Measurements from ENCODE around the gene PLCL2. TPM values are rescaled to one million over a fixed set of nuclear protein-coding genes. Genes with fewer than 3 reads are reported as not detected.

Gene PLCL2
- total and polyA plus RNA-seq, 2 donors (not counting 1 experiment from before 2014, with no cell fraction given): 21.7 to 55.2 TPM

- H3K9ac ChIP-seq (ENCODE audit: low read length): peak overlapping the region; percentile 55
- POLR2A ChIA-PET: interaction anchor here (0.6 to 2.5 kb wide), 3 partner anchors 13 to 179 kb away, joined by 3 to 22 read pairs (median 3); partner anchors contain the start of gene PLCL2
- H3K27me3 Mint-ChIP-seq: no peaks in the 10 kb centered on the region
- H3K9me3 ChIP-seq (ENCODE audit: control extremely low read depth in 1 of 3, control insufficient read depth in 2 of 3, insufficient read depth in 1 of 3, low read length in 2 of 3): no peaks in the 10 kb centered on the region
- H3K4me3 ChIP-seq (ENCODE audit: control extremely low read depth in 1 of 5, extremely low read depth in 1 of 5, insufficient read depth in 1 of 5, low read depth in 2 of 5, low read length in 4 of 5): peak overlapping the region in 4 of 5 experiments; percentile 12 to 50 (median 36)
- H4K20me1 ChIP-seq (ENCODE audit: control insufficient read depth, insufficient read depth, low read length, poor library complexity, severe bottlenecking): no peaks in the 10 kb centered on the region
- intact Hi-C loops (cut with micrococcal nuclease): loop anchor here (1.0 kb wide), 3 partner anchors 13 to 42 kb away; partner anchors contain the start of gene PLCL2
- H3K4me3 Mint-ChIP-seq: peak overlapping the region; percentile 65
- H3K27ac ChIP-seq (ENCODE audit: low read length in 2 of 2): peak overlapping the region; percentile 93 to 97
- H3K4me2 ChIP-seq (replicated peaks; ENCODE audit: low read depth, low read length, poor library complexity, severe bottlenecking): peak overlapping the region; percentile 76
- DNase-seq (peak; percentile 90), ATAC-seq (ENCODE audit: low read depth) (peak; percentile 89)
- WGBS (ENCODE audit: insufficient coverage): 21% methylated on average over 15 of the region's 16 CpGs
- CTCF ChIA-PET: interaction anchor here (0.7 to 3.1 kb wide), 10 partner anchors 9 to 390 kb away, joined by 3 to 27 read pairs (median 4); partner anchors contain the start of gene PLCL2
- H3K27me3 ChIP-seq (replicated peaks in 1 of 4; ENCODE audit: control extremely low read depth in 1 of 4, control insufficient read depth in 3 of 4, insufficient read depth in 4 of 4, low read length in 3 of 4): no peaks in the 10 kb centered on the region
- TF ChIP-seq CTCF (IDR thresholded peaks at IDR 0.05): no peak
- TF ChIP-seq EZH2 (IDR thresholded peaks at IDR 0.05; ENCODE audit: borderline replicate concordance, insufficient read depth, low read depth, low read length, poor library complexity, severe bottlenecking): no peak
- H3K36me3 ChIP-seq (replicated peaks in 1 of 2; ENCODE audit: control extremely low read depth in 1 of 2, control insufficient read depth in 1 of 2, extremely low read depth in 1 of 2, insufficient read depth in 2 of 2, low read length in 1 of 2): no peaks in the 10 kb centered on the region
- peak overlapping the region; percentile 95 for H3K27ac Mint-ChIP-seq
- H3K4me1 Mint-ChIP-seq: peaks cover 66% of the 10 kb centered on the region
- H3K9me3 Mint-ChIP-seq (ENCODE audit: insufficient read depth): no peaks in the 10 kb centered on the region
- no peaks in the 10 kb centered on the region for H3K79me2 ChIP-seq (ENCODE audit: control insufficient read depth, insufficient read depth, low read length)
- H2AFZ ChIP-seq (ENCODE audit: insufficient read depth, low read depth, low read length, poor library complexity, severe bottlenecking): peak overlapping the region; percentile 77
- peaks cover 51 to 52% of the 10 kb centered on the region in 2 donors for H3K4me1 ChIP-seq (ENCODE audit: control insufficient read depth in 2 of 2, insufficient read depth in 2 of 2, low read length in 2 of 2)
These were observed 42.2 kb upstream of the PLCL2 start for GRCh38 chr3:16842272-16843270.

Measured in B cell (primary cell).